GM18526 (cell line): ENCODE results near the gene HOXA4.

Experiments
- POLR2A ChIP-seq: IDR thresholded peaks from 3 replicates; pipeline ENCODE4 v1.6.1; 2011; ENCODE audit not compliant: insufficient read length; ENCODE audit errors: extremely low read depth

The HOXA4 gene

DNA sequence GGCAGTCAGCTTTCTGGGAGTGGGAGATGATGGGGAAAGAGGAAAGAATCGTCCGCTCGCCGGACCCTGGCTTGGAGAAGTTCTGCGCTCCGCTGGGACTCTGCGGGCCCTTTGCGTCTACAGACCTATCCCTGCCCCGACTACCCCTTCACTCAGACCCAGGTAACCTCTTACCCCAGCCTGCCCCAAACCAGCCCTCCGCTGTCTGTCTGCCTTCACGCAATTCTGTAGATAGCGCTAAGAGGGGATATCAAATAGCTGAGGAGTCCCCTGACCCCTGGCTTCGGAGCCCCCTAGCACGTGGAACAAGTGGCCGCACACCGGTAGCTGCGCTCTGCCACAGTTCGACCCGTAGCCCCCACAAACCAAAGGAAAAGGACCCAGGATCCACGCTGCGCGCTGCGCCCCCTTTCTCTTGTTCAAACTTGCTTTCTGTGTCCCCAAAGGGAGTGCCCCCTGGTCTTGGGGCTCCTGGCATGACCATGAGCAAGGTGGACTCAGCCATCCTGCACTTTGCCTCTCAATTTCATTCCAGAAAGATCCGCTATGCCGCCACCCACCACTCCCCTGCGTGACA is 7.0 kb downstream of the HOXA4 start:
- no peak for TF ChIP-seq POLR2A

- TF ChIP-seq POLR2A, result no peak
Observed at GRCh38 chr7:27123007-27123476, 7.5 kb downstream of the HOXA4 start.

DNA sequence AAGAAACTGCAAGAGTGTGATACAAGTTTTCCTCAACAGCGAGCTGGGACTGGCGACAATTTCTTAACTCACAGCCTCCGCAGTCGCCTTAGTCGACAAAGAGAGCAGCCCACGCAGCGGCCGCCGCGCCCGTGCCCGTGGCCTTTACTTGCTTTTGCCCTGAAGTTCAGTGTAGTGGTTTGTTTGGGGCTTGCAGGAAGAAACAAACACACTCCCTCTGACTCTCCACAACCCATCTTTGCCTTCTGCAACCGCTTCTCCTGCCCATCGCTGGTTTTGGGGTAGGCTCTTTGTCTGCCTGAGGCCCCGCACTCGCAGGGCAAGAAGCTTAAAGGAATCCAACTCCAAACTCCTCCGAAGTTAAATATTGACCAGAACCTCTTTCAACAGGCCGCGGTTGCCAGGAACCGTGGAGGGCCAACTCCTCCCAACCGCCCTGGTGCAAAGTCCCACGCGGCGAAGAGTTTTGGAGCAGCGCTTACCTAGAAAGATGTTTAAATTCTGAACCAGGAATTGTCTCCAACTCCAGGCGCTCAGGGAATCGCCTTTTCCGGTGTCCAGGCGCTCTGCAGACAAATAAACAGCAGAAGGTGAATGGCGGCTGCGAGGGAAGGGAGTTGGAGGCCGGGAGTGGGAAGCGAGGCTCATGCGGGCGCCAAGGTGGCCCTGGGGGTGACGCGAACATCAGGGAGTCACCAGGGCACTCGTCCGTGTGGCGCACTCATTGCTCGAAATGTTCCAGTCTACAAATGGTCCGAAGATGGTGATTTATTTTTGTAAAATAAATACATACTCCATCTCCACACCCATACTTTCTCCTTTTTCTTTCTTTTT is 8.3 kb downstream of the HOXA4 start:
- TF ChIP-seq POLR2A, result no peak

DNA sequence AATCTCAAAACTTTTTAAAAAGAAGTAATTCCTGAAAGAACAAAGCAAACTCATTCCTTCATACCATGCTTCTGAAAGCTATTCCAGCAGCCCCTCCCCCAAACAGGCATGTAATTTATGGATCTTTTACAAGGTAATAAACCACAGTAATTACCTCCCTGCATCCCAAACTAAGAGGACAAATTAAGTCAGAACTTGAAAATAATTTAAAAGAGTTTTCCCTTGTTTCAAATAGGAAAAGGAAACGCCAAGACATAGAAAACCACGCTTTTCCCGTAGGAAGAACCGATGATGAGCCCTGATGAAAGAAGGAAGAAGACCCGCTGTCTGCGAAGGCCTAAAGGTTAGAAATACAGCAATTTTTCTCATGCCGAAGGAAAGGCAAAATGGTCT is 8.9 kb downstream of the HOXA4 start:
- TF ChIP-seq POLR2A, result no peak

GRCh38 chr7:27119412-27119911 is 11.1 kb downstream of the HOXA4 start:
- TF ChIP-seq POLR2A, result no peak

DNA sequence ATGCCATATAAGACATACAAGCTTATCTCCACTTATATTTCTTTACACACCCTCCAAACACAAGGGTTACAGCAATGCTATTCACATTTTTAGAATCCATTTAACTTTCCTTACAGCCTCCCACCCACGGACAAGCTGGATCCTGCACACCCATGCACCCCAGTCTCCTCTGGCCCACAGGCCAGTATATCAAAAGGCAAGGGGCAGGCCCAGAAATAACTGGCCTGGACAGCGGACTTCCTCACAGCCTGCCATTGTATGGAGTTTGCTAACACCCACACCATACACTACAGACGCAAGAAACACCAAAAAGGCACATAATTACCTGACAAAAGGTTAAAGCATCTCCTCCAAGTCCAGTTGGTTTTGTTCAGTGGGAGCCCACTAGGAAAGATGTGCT is 12.0 kb downstream of the HOXA4 start:
- no peak for TF ChIP-seq POLR2A

GRCh38 chr7:27117887-27118491 is 12.6 kb downstream of the HOXA4 start:
- TF ChIP-seq POLR2A, result no peak

DNA sequence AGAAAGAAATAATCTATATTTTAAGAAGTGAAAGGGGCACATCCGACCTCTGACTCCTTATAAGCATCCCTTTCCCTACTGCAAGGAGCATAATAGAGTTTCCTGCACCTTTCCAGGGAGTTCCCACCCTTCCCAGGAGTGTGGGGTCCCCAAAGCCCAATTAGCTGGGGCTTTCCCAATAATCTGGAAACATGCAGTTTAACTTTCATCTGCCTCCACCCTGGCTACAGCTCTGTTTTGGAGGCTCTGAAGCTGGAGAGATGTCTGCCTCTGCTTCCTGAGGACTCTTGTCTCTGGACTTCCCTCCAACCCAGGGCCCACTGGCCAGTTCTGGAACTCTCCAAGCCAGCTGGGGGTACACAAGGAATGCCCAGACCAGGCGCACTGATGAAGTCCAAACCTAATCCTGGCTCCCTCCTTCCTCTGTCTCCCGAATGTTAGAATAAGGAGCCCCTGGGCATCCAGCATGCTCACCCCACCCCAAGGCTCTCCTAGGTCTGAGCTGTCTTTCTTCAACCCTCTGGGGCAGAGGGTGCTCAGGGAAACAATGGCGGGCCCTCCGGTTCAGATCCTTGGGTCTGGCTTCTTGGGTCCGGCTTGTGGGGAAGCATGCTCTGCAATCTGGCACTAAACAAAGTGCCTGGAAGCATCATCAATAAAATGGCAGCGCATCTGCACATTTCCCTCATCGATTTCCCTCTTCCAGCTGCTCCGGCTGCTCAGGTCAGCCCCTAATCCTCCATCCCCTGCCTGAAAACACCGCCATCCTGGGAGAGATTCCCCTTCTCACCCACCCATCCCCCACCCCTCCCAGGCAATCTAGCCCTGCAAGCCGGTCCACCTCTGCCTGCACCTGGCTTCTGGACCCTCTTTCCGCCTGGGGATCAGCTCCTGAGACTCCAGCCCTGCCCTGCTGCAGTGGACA is 13.3 kb downstream of the HOXA4 start:
- no peak for TF ChIP-seq POLR2A

GRCh38 chr7:27116031-27116961 is 14.3 kb downstream of the HOXA4 start:
- TF ChIP-seq POLR2A, result no peak

DNA sequence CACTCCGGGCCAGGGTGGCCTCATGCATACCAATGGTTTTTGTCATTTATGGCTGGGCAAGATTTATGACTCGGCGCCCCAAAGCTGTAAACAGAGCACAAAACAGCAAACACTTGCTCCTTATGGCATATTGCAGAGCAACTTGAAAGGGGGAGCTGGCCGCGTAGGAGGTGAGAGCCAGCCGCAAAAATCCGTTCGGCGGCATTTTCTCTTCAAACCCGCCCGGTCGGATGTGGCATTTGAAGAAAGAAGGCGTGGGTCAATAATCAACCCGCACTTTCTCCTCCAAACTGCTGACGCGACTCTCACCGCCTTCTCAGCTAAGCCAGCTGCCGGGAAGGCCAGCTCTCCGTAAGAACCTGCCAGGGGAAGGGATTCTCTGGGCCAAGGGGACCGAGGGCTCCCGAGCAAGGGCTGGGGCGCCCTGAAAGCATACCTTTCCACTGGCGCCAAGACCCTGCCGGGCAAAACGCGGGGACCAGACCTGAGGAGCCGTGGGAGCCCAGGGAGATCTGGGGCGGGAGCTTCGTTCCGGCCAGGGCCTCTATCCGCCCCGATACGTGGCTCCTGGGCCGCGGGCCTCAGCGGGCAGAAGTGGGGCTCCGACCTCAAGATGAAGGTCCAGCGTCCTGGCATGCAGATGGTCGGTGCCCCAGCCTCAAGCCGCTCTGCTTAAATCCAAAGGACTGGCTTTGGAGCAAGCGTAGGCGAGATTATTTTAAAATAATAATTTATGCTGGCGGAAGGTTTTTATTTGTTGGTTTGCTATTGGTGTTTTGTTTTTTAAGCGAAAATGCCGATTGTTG is 15.1 kb downstream of the HOXA4 start:
- TF ChIP-seq POLR2A, result no peak

DNA sequence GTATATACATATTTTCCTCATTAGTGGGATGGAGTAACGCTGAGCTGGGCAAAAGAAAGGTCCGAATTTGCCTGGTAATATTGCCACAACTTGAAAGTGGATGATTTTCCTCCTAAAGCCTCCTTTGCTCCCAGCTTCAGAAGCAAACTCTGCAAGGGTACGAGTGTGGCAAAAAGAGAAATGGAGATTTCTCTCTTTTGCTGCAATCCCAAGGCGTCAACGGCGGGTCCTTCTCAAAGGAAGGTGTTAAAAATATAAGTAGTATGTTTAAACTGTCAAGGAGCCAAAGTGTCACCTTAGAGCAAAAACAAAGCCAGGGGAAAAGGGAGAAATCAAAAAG is 15.7 kb downstream of the HOXA4 start:
- no peak for TF ChIP-seq POLR2A

GRCh38 chr7:27113991-27114769 is 16.4 kb downstream of the HOXA4 start:
- no peak for TF ChIP-seq POLR2A
